H9 (cell line): ENCODE measurements around the gene HBS1L. TPM values are rescaled to one million over a fixed set of nuclear protein-coding genes. Genes with fewer than 3 reads are reported as not detected.

Experiments used
- DNase-seq: peaks from one replicate; pipeline ENCODE4 v3.0.0-alpha.2; 2017
- H2AFZ ChIP-seq: one replicate; pipeline ENCODE4 v1.6.1; 2013; ENCODE audit warnings: mild to moderate bottlenecking, low read length, control low read depth, moderate library complexity
- H2AK5ac ChIP-seq: 2 replicates; pipeline ENCODE4 v1.6.1; 2013; ENCODE audit warnings: low read length, control low read depth, mixed read lengths; ENCODE audit not compliant: insufficient read length
- H2BK120ac ChIP-seq: one replicate; pipeline ENCODE4 v1.6.1; 2013; ENCODE audit warnings: low read depth, mild to moderate bottlenecking, low read length, control low read depth, inconsistent platforms; ENCODE audit not compliant: poor library complexity, severe bottlenecking
- H2BK12ac ChIP-seq: 2 replicates; pipeline ENCODE4 v1.6.1; 2013; ENCODE audit warnings: low read length, control low read depth, mixed read lengths, low read depth; ENCODE audit not compliant: insufficient read length
- H2BK15ac ChIP-seq: 2 replicates; pipeline ENCODE4 v1.6.1; 2013; ENCODE audit warnings: low read depth, low read length, control low read depth
- H2BK20ac ChIP-seq: one replicate; pipeline ENCODE4 v1.6.1; 2013; ENCODE audit warnings: low read depth, mild to moderate bottlenecking, low read length, control low read depth, inconsistent platforms; ENCODE audit not compliant: poor library complexity, severe bottlenecking
- H2BK5ac ChIP-seq: 2 replicates; pipeline ENCODE4 v1.6.1; 2013; ENCODE audit warnings: low read length, control low read depth, mixed read lengths; ENCODE audit not compliant: insufficient read length
- H3K14ac ChIP-seq: 2 replicates; pipeline ENCODE4 v1.6.1; 2013; ENCODE audit warnings: low read length, control low read depth; ENCODE audit not compliant: insufficient read depth
- H3K18ac ChIP-seq: 2 replicates; pipeline ENCODE4 v1.6.1; 2013; ENCODE audit warnings: low read depth, mild to moderate bottlenecking, mixed read lengths, low read length, control low read depth; ENCODE audit not compliant: insufficient read length
- H3K23ac ChIP-seq: 2 replicates; pipeline ENCODE4 v1.6.1; 2013; ENCODE audit warnings: low read length, control low read depth, mixed read lengths, low read depth; ENCODE audit not compliant: insufficient read length
- H3K23me2 ChIP-seq: 2 replicates; pipeline ENCODE4 v1.6.1; 2013; ENCODE audit warnings: low read depth, mild to moderate bottlenecking, mixed read lengths, low read length, control low read depth; ENCODE audit not compliant: insufficient read length, poor library complexity, severe bottlenecking
- H3K27ac ChIP-seq: 2 replicates; pipeline ENCODE4 v1.5.1; 2013; ENCODE audit warnings: low read length, control low read depth, mixed read lengths, low read depth; ENCODE audit not compliant: insufficient read length
- H3K27me3 ChIP-seq: 2 replicates; pipeline ENCODE4 v1.6.1; 2013; ENCODE audit warnings: low read length, control low read depth, inconsistent platforms; ENCODE audit not compliant: insufficient read depth
- H3K4ac ChIP-seq: 2 replicates; pipeline ENCODE4 v1.6.1; 2013; ENCODE audit warnings: low read depth, mild to moderate bottlenecking, control low read depth, inconsistent platforms, low read length, moderate library complexity
- H3K4me1 ChIP-seq: 2 replicates; pipeline ENCODE4 v1.6.1; 2013; ENCODE audit warnings: low read length, control low read depth, inconsistent platforms; ENCODE audit not compliant: insufficient read depth
- H3K4me2 ChIP-seq: 2 replicates; pipeline ENCODE4 v1.6.1; 2013; ENCODE audit warnings: low read length, control low read depth, mixed read lengths; ENCODE audit not compliant: insufficient read length, insufficient read depth
- H3K56ac ChIP-seq: 2 replicates; pipeline ENCODE4 v1.6.1; 2013; ENCODE audit warnings: low read depth, mild to moderate bottlenecking, mixed read lengths, low read length, control low read depth; ENCODE audit not compliant: insufficient read length
- H3K79me1 ChIP-seq: 2 replicates; pipeline ENCODE4 v1.6.1; 2013; ENCODE audit warnings: low read depth, mild to moderate bottlenecking, moderate library complexity, low read length, control low read depth, inconsistent platforms; ENCODE audit not compliant: insufficient read depth, poor library complexity, severe bottlenecking
- H3K79me2 ChIP-seq: 2 replicates; pipeline ENCODE4 v1.6.1; 2013; ENCODE audit warnings: low read length, control low read depth, inconsistent platforms; ENCODE audit not compliant: insufficient read depth
- H3K9ac ChIP-seq: 2 replicates; pipeline ENCODE4 v1.6.1; 2013; ENCODE audit warnings: low read length, control low read depth, mixed read lengths; ENCODE audit not compliant: insufficient read length; ENCODE audit errors: extremely low read depth
- H3K9me3 ChIP-seq: one replicate; pipeline ENCODE4 v1.6.1; 2013; ENCODE audit warnings: low read depth, low read length, inconsistent platforms; ENCODE audit not compliant: control insufficient read depth
- H3T11ph ChIP-seq: one replicate; pipeline ENCODE4 v1.6.1; 2013; ENCODE audit warnings: mild to moderate bottlenecking, low read length, control low read depth, inconsistent platforms
- H4K20me1 ChIP-seq: one replicate; pipeline ENCODE4 v1.6.1; 2013; ENCODE audit not compliant: control insufficient read depth, insufficient read length, insufficient read depth
- H4K5ac ChIP-seq: 2 replicates; pipeline ENCODE4 v1.6.1; 2013; ENCODE audit warnings: low read depth, mild to moderate bottlenecking, mixed read lengths, low read length, control low read depth; ENCODE audit not compliant: insufficient read length
- H4K8ac ChIP-seq: replicated peaks from 2 replicates; pipeline ENCODE4 v1.6.1; 2013; ENCODE audit warnings: low read length, control low read depth, mixed read lengths, low read depth; ENCODE audit not compliant: insufficient read length
- H4K91ac ChIP-seq: 2 replicates; pipeline ENCODE4 v1.6.1; 2013; ENCODE audit warnings: low read depth, mild to moderate bottlenecking, moderate library complexity, mixed read lengths, low read length, control low read depth; ENCODE audit not compliant: insufficient read length
- H3K27ac Mint-ChIP-seq, 3 experiments: 2 replicates in 2 of 3; 3 replicates in 1 of 3; pipeline ENCODE4 v1.8.0; 2020 to 2021; ENCODE audit warnings: mixed read lengths in 3 of 3, mild to moderate bottlenecking in 1 of 3, moderate library complexity in 1 of 3
- H3K27me3 Mint-ChIP-seq: 2 replicates; pipeline ENCODE4 v1.8.0; 2021; ENCODE audit warnings: low read depth, mild to moderate bottlenecking, moderate library complexity, mixed read lengths
- H3K36me3 Mint-ChIP-seq, 3 experiments: 2 replicates in 2 of 3; 3 replicates in 1 of 3; pipeline ENCODE4 v1.8.0; 2020 to 2021; ENCODE audit warnings: low read depth in 3 of 3, mixed read lengths in 3 of 3; ENCODE audit not compliant: insufficient read depth in 1 of 3
- H3K4me1 Mint-ChIP-seq, 2 experiments: 2 replicates each; pipeline ENCODE4 v1.8.0; 2020; ENCODE audit warnings: mixed read lengths in 2 of 2
- H3K4me3 Mint-ChIP-seq, 2 experiments: 2 replicates in 1 of 2; 3 replicates in 1 of 2; pipeline ENCODE4 v1.8.0; 2020 to 2021; ENCODE audit warnings: mild to moderate bottlenecking in 2 of 2, mixed read lengths in 2 of 2, moderate library complexity in 1 of 2
- H3K9me3 Mint-ChIP-seq, 2 experiments: 2 replicates in 1 of 2; 3 replicates in 1 of 2; pipeline ENCODE4 v1.8.0; 2020; ENCODE audit warnings: mild to moderate bottlenecking in 2 of 2, mixed read lengths in 2 of 2, moderate library complexity in 1 of 2
- total RNA-seq: library from RNA; stranded (reverse); gene quantifications from 2 replicates; pipeline ENCODE4 v1.2.1, GENCODE V29; 2021
- TF ChIP-seq, protein P1 (sequence below): fragments of 200-600 bp; sonication (generic); conservative IDR thresholded peaks from 3 replicates; pipeline ENCODE4 v1.8.0; 2021; ENCODE audit warnings: antibody characterized with exemption, mild to moderate bottlenecking

HBS1L gene
- total RNA-seq, 1 experiment from 2014 or later: 110 TPM

- Histone ChIP-seq H3K27ac (no peak overlapping the region), H4K8ac (no peak overlapping the region), H3K18ac (no peak overlapping the region), H2BK120ac (no peak overlapping the region), H3K9me3 (no peaks in the 10 kb centered on the region), H4K20me1 (no peaks in the 10 kb centered on the region), H3T11ph (no peak overlapping the region), H4K5ac (no peak overlapping the region), H3K23me2 (no peaks in the 10 kb centered on the region), H3K79me2 (no peaks in the 10 kb centered on the region), H3K79me1 (no peaks in the 10 kb centered on the region), H3K23ac (no peak overlapping the region), H4K91ac (no peak overlapping the region), H3K4me2 (no peak overlapping the region), H2AFZ (no peak overlapping the region), H3K4me1 (no peaks in the 10 kb centered on the region), H3K27me3 (no peaks in the 10 kb centered on the region), H3K14ac (no peak overlapping the region), H2BK12ac (no peak overlapping the region), H3K56ac (no peak overlapping the region), H2BK15ac (no peak overlapping the region), H3K4ac (no peak overlapping the region), H2BK5ac (no peak overlapping the region), H3K9ac (no peak overlapping the region), H2AK5ac (no peak overlapping the region), H2BK20ac (no peak overlapping the region)
- TF ChIP-seq, protein P1, sequence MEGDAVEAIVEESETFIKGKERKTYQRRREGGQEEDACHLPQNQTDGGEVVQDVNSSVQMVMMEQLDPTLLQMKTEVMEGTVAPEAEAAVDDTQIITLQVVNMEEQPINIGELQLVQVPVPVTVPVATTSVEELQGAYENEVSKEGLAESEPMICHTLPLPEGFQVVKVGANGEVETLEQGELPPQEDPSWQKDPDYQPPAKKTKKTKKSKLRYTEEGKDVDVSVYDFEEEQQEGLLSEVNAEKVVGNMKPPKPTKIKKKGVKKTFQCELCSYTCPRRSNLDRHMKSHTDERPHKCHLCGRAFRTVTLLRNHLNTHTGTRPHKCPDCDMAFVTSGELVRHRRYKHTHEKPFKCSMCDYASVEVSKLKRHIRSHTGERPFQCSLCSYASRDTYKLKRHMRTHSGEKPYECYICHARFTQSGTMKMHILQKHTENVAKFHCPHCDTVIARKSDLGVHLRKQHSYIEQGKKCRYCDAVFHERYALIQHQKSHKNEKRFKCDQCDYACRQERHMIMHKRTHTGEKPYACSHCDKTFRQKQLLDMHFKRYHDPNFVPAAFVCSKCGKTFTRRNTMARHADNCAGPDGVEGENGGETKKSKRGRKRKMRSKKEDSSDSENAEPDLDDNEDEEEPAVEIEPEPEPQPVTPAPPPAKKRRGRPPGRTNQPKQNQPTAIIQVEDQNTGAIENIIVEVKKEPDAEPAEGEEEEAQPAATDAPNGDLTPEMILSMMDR: no peak
- Mint-ChIP-seq H3K27me3 (no peaks in the 10 kb centered on the region), H3K4me1 (peaks cover 0 to 4% of the 10 kb centered on the region in 2 experiments; a peak in 1 of 4 replicates), H3K27ac (no peak overlapping the region), H3K4me3 (no peak overlapping the region), H3K36me3 (no peaks in the 10 kb centered on the region), H3K9me3 (no peaks in the 10 kb centered on the region; a peak in 1 of 5 replicates)
- no peak for DNase-seq
Measured at GRCh38 chr6:134945045-134945444, 109.6 kb downstream of the HBS1L start.
